Activated CD4-positive, alpha-beta memory T cell treated with anti-CD3 and anti-CD28 coated beads for 36 hours (primary cell): Measurements from ENCODE around the gene CDC42SE2. TPM values are rescaled to one million over a fixed set of nuclear protein-coding genes. Genes with fewer than 3 reads are reported as not detected.

Experiments
- CTCF ChIA-PET: fragments of 350-600 bp; sonication (Branson Sonifier 250); formaldehyde crosslinking; loops from one replicate; lab custom pipeline; 2021; ENCODE audit warnings: antibody characterized with exemption, inconsistent platforms; lab: Charles Lee
- POLR2A ChIA-PET: fragments of 350-600 bp; sonication (Branson Sonifier 250); formaldehyde crosslinking; loops from one replicate; lab custom pipeline; 2021; ENCODE audit warnings: antibody characterized with exemption; lab: Charles Lee
- DNase-seq: peaks from one replicate; pipeline ENCODE4 v3.0.0-alpha.2; 2020
- H3K27ac Mint-ChIP-seq: one replicate; pipeline ENCODE4 v1.8.0; 2021; ENCODE audit warnings: mixed read lengths
- H3K27me3 Mint-ChIP-seq: one replicate; pipeline ENCODE4 v1.8.0; 2021; ENCODE audit warnings: mixed read lengths
- H3K36me3 Mint-ChIP-seq: one replicate; pipeline ENCODE4 v1.8.0; 2021; ENCODE audit warnings: mixed read lengths
- H3K4me1 Mint-ChIP-seq: one replicate; pipeline ENCODE4 v1.8.0; 2021; ENCODE audit warnings: low read depth, mixed read lengths
- H3K4me3 Mint-ChIP-seq: one replicate; pipeline ENCODE4 v1.8.0; 2021; ENCODE audit warnings: mild to moderate bottlenecking, mixed read lengths
- H3K9me3 Mint-ChIP-seq: one replicate; pipeline ENCODE4 v1.8.0; 2021; ENCODE audit warnings: mixed read lengths
- intact Hi-C: fragments of 100-400 bp; cut with micrococcal nuclease; formaldehyde crosslinking; loops from one replicate; pipeline ENCODE4 v1.15.1; 2023
- total RNA-seq, 2 experiments: library from RNA; stranded (reverse); gene quantifications; one replicate each; pipeline ENCODE4 v1.2.3, GENCODE V29; 2021

Gene CDC42SE2
- total RNA-seq, 2 experiments from 2014 or later: 103 to 104 TPM

GRCh38 chr5:131406076-131406475, 142.2 kb downstream of the CDC42SE2 start:
- POLR2A ChIA-PET: no interaction called here
- no peaks in the 10 kb centered on the region for H3K27me3 Mint-ChIP-seq
- peak overlapping the region; percentile 55 for H3K27ac Mint-ChIP-seq
- no peak for DNase-seq
- peaks cover 11% of the 10 kb centered on the region for H3K4me1 Mint-ChIP-seq
- CTCF ChIA-PET: interaction anchor here (1.1 to 1.4 kb wide), 3 partner anchors 10 to 24 kb away, joined by 3 read pairs; no protein-coding TSS in a partner anchor
- H3K4me3 Mint-ChIP-seq: no peak overlapping the region
- intact Hi-C loops: no loop called here
- H3K9me3 Mint-ChIP-seq: peaks cover 16% of the 10 kb centered on the region
- H3K36me3 Mint-ChIP-seq: peaks cover 72% of the 10 kb centered on the region

GRCh38 chr5:131406975-131407638, 143.3 kb downstream of the CDC42SE2 start:
- DNase-seq: no peak
- no peaks in the 10 kb centered on the region for H3K27me3 Mint-ChIP-seq
- peak overlapping the region; percentile 66 for H3K27ac Mint-ChIP-seq
- H3K36me3 Mint-ChIP-seq: peaks cover 66% of the 10 kb centered on the region
- peaks cover 12% of the 10 kb centered on the region for H3K9me3 Mint-ChIP-seq
- CTCF ChIA-PET: interaction anchor here (1.0 to 1.3 kb wide), 2 partner anchors 9 to 536 kb away, joined by 3 to 4 read pairs; no protein-coding TSS in a partner anchor
- POLR2A ChIA-PET: no interaction called here
- H3K4me1 Mint-ChIP-seq: peaks cover 9% of the 10 kb centered on the region
- no peak overlapping the region for H3K4me3 Mint-ChIP-seq
- intact Hi-C loops: no loop called here

GRCh38 chr5:131413605-131414559, 150.0 kb downstream of the CDC42SE2 start:
- CTCF ChIA-PET: interaction anchor here (0.6 to 3.1 kb wide), 8 partner anchors 10 to 594 kb away, joined by 3 to 13 read pairs (median 4); no protein-coding TSS in a partner anchor
- Mint-ChIP-seq H3K36me3 (peaks cover 25% of the 10 kb centered on the region), H3K27me3 (no peaks in the 10 kb centered on the region), H3K4me1 (peaks cover 34% of the 10 kb centered on the region), H3K4me3 (no peak overlapping the region), H3K27ac (peak overlapping the region; percentile 85), H3K9me3 (peaks cover 2% of the 10 kb centered on the region)
- POLR2A ChIA-PET: interaction anchor here (0.6 to 0.9 kb wide), 4 partner anchors 11 to 192 kb away, joined by 3 to 4 read pairs (median 4); partner anchors contain the start of gene CDC42SE2
- intact Hi-C loops: loop anchor here (1.0 kb wide), 2 partner anchors 18 to 249 kb away; partner anchors contain the start of gene HINT1
- peak; percentile 58 for DNase-seq

GRCh38 chr5:131416729-131417128, 152.9 kb downstream of the CDC42SE2 start:
- H3K4me3 Mint-ChIP-seq: no peak overlapping the region
- POLR2A ChIA-PET: no interaction called here

GRCh38 chr5:131417240-131417869, 153.5 kb downstream of the CDC42SE2 start:
- H3K36me3 Mint-ChIP-seq: peaks cover 7% of the 10 kb centered on the region
- H3K4me1 Mint-ChIP-seq: peaks cover 41% of the 10 kb centered on the region
- ChIA-PET POLR2A (interaction anchor here (0.8 kb wide), 1 partner anchor 353 kb away, joined by 3 read pairs; no protein-coding TSS in a partner anchor), CTCF (interaction anchor here (0.7 to 1.3 kb wide), 3 partner anchors 11 to 545 kb away, joined by 3 read pairs; no protein-coding TSS in a partner anchor)
- H3K4me3 Mint-ChIP-seq: peak overlapping the region; percentile 49
- H3K9me3 Mint-ChIP-seq: no peaks in the 10 kb centered on the region
- intact Hi-C loops: loop anchor here (1.0 to 5.0 kb wide), 6 partner anchors 35 to 1310 kb away; partner anchors contain the start of gene LYRM7
- DNase-seq: peak; percentile 88
- no peaks in the 10 kb centered on the region for H3K27me3 Mint-ChIP-seq
- H3K27ac Mint-ChIP-seq: peak overlapping the region; percentile 80

More at GRCh38 chr5:131416729-131417128, 152.9 kb downstream of the CDC42SE2 start:
- intact Hi-C loops: loop anchor here (1.0 to 5.0 kb wide), 6 partner anchors 34 to 1309 kb away; partner anchors contain the start of gene LYRM7
- no peak for DNase-seq
- Mint-ChIP-seq H3K4me1 (peaks cover 41% of the 10 kb centered on the region), H3K9me3 (no peaks in the 10 kb centered on the region), H3K27me3 (no peaks in the 10 kb centered on the region), H3K27ac (peak overlapping the region; percentile 33), H3K36me3 (peaks cover 7% of the 10 kb centered on the region)
- CTCF ChIA-PET: interaction anchor here (1.0 to 3.1 kb wide), 11 partner anchors 9 to 545 kb away, joined by 3 to 13 read pairs (median 4); no protein-coding TSS in a partner anchor

- no peak overlapping the region for H3K27ac Mint-ChIP-seq
Observed at GRCh38 chr5:131418846-131419245, 155.0 kb downstream of the CDC42SE2 start.

GRCh38 chr5:131419877-131420276, 156.0 kb downstream of the CDC42SE2 start:
- H3K9me3 Mint-ChIP-seq: no peaks in the 10 kb centered on the region
- peaks cover 5% of the 10 kb centered on the region for H3K36me3 Mint-ChIP-seq
- no peak for DNase-seq
- peak overlapping the region; percentile 65 for H3K27ac Mint-ChIP-seq
- no peaks in the 10 kb centered on the region for H3K27me3 Mint-ChIP-seq
- ChIA-PET CTCF (interaction anchor here (0.7 to 1.4 kb wide), 6 partner anchors 24 to 588 kb away, joined by 3 to 5 read pairs (median 3); no protein-coding TSS in a partner anchor), POLR2A (no interaction called here)
- H3K4me3 Mint-ChIP-seq: no peak overlapping the region
- intact Hi-C loops: loop anchor here (5.0 kb wide), 4 partner anchors 38 to 1313 kb away; no protein-coding TSS in a partner anchor
- H3K4me1 Mint-ChIP-seq: peaks cover 27% of the 10 kb centered on the region

More at GRCh38 chr5:131418846-131419245, 155.0 kb downstream of the CDC42SE2 start:
- Mint-ChIP-seq H3K9me3 (no peaks in the 10 kb centered on the region), H3K4me1 (peaks cover 36% of the 10 kb centered on the region), H3K36me3 (peaks cover 5% of the 10 kb centered on the region), H3K27me3 (no peaks in the 10 kb centered on the region), H3K4me3 (no peak overlapping the region)
- POLR2A ChIA-PET: no interaction called here
- intact Hi-C loops: loop anchor here (5.0 kb wide), 4 partner anchors 37 to 1312 kb away; no protein-coding TSS in a partner anchor
- CTCF ChIA-PET: interaction anchor here (1.3 to 1.4 kb wide), 4 partner anchors 13 to 343 kb away, joined by 3 to 5 read pairs (median 3); no protein-coding TSS in a partner anchor
- no peak for DNase-seq

- H3K36me3 Mint-ChIP-seq: peaks cover 9% of the 10 kb centered on the region
- no peak for DNase-seq
- peaks cover 17% of the 10 kb centered on the region for H3K4me1 Mint-ChIP-seq
- no peaks in the 10 kb centered on the region for H3K9me3 Mint-ChIP-seq
- POLR2A ChIA-PET: interaction anchor here (0.8 kb wide), 1 partner anchor 28 kb away, joined by 3 read pairs; no protein-coding TSS in a partner anchor
- H3K4me3 Mint-ChIP-seq: no peak overlapping the region
- CTCF ChIA-PET: interaction anchor here (0.7 to 3.0 kb wide), 12 partner anchors 8 to 585 kb away, joined by 3 to 15 read pairs (median 4); partner anchors contain the start of gene FNIP1
- intact Hi-C loops: loop anchor here (1.0 to 2.0 kb wide), 2 partner anchors 212 to 585 kb away; partner anchors contain the start of gene RAPGEF6
- H3K27ac Mint-ChIP-seq: no peak overlapping the region
- H3K27me3 Mint-ChIP-seq: no peaks in the 10 kb centered on the region
Observed at GRCh38 chr5:131423056-131423455, 159.2 kb downstream of the CDC42SE2 start.

- CTCF ChIA-PET: interaction anchor here (1.0 kb wide), 1 partner anchor 555 kb away, joined by 6 read pairs; no protein-coding TSS in a partner anchor
- POLR2A ChIA-PET: no interaction called here
- Mint-ChIP-seq H3K27me3 (no peaks in the 10 kb centered on the region), H3K27ac (no peak overlapping the region), H3K36me3 (peaks cover 19% of the 10 kb centered on the region), H3K4me3 (no peak overlapping the region), H3K4me1 (peaks cover 9% of the 10 kb centered on the region), H3K9me3 (no peaks in the 10 kb centered on the region)
- intact Hi-C loops: no loop called here
- DNase-seq: no peak
Observed at GRCh38 chr5:131426011-131426410, 162.2 kb downstream of the CDC42SE2 start.

- Mint-ChIP-seq H3K27ac (peak overlapping the region; percentile 42), H3K9me3 (no peaks in the 10 kb centered on the region), H3K4me3 (no peak overlapping the region), H3K27me3 (no peaks in the 10 kb centered on the region), H3K4me1 (peaks cover 7% of the 10 kb centered on the region), H3K36me3 (peaks cover 36% of the 10 kb centered on the region)
- no peak for DNase-seq
- ChIA-PET CTCF (interaction anchor here (0.5 kb wide), 1 partner anchor 94 kb away, joined by 3 read pairs; no protein-coding TSS in a partner anchor), POLR2A (no interaction called here)
- intact Hi-C loops: no loop called here
Observed at GRCh38 chr5:131430794-131431193, 166.9 kb downstream of the CDC42SE2 start.
